ENCODE measurements around the gene DAB2IP. TPM values are rescaled to one million over a fixed set of nuclear protein-coding genes. Genes with fewer than 3 reads are reported as not detected.

Gene DAB2IP
- total RNA-seq, 1 donor from 2014 or later = 67.8 TPM

DNA sequence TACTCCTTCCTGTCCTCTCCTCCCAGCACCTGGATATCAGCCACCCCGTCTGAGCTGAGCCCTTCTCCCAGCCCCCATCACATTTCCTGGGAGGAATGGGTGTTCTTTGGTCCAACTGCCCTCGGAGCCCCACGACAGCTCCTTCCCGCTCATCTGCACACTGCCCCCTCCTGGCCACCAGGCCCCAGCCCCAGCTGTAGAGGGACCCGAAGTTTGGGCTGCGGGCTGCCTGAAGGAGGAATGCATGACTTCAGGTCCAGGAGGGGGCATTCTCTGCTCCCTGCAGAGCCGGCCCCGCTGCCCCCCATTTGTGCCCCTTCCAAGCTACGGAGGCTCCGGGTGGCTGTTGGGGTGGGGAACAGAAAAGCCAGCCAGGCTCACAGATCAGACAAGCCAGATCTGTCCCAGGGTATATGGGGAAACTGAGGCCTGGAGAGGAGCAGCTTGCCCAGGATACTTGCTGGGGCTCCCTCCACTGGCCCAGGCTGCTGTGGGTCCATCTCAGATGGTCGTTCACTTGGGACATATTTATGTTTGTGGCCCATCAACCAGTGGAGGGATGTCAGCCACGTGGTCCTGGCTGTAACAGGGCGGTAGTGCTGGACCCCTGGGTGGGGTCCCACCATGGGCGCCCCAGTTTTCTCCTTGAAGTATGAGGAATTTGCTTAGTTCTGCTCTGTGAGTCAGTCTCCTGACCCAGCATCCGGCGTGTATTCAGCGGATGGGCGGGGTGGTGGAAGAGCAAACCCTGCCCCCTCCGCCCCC lies 33.1 kb downstream of the DAB2IP start:
- TF ChIP-seq, protein P1, sequence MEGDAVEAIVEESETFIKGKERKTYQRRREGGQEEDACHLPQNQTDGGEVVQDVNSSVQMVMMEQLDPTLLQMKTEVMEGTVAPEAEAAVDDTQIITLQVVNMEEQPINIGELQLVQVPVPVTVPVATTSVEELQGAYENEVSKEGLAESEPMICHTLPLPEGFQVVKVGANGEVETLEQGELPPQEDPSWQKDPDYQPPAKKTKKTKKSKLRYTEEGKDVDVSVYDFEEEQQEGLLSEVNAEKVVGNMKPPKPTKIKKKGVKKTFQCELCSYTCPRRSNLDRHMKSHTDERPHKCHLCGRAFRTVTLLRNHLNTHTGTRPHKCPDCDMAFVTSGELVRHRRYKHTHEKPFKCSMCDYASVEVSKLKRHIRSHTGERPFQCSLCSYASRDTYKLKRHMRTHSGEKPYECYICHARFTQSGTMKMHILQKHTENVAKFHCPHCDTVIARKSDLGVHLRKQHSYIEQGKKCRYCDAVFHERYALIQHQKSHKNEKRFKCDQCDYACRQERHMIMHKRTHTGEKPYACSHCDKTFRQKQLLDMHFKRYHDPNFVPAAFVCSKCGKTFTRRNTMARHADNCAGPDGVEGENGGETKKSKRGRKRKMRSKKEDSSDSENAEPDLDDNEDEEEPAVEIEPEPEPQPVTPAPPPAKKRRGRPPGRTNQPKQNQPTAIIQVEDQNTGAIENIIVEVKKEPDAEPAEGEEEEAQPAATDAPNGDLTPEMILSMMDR (IDR thresholded peaks at IDR 0.05; ENCODE audit: unreplicated experiment) = peak; percentile 63

DNA sequence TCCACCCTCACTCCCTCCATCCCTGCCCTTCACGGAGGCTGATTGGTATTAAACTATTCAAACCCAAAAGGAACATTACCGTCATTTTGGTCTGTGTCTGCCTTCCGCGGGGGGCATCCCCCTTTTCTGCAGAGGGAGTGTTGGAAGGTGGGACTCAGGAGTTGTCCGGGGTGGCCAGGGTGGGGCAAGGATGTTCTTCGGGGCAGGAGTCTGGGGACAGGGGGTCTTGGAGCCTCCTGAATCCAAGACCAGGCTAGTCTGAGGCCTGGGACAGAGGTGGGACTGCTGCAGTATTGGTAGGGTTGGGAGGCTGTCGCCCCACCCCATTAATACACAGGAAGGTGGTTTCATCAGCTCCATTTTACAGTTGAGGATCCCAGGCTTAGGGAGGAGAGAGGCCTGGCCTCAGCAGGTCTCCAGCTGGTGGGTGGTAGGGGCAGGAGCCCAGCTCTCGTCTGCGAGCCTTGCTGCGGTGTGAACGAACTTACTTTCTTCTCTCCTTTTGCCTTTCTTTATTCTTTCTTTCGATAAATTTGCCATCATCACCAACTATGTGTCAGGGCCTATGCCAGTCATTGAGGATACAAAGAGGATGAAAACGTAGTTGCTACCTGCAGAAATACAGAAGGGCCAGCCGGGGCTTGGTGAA lies 33.8 kb downstream of the DAB2IP start:
- peaks cover 3% of the 10 kb centered on the region for H3K36me3 Mint-ChIP-seq (ENCODE audit: insufficient read depth)
- no peak for DNase-seq (ENCODE audit: low spot score, unreplicated experiment)
- peaks cover 4% of the 10 kb centered on the region for H3K4me1 Mint-ChIP-seq (ENCODE audit: low read depth)
- no peak overlapping the region for H3K4me3 Mint-ChIP-seq (ENCODE audit: low read depth)
- TF ChIP-seq, protein P1 (IDR thresholded peaks at IDR 0.05; ENCODE audit: unreplicated experiment) = no peak
- H3K27ac Mint-ChIP-seq = peak overlapping the region; percentile 56
- no peaks in the 10 kb centered on the region for H3K9me3 Mint-ChIP-seq (ENCODE audit: low read depth)
- H3K27me3 Mint-ChIP-seq = no peaks in the 10 kb centered on the region

More for the DNA sequence above, 33.1 kb downstream of the DAB2IP start:
- Mint-ChIP-seq H3K27me3 (no peaks in the 10 kb centered on the region), H3K4me1 (ENCODE audit: low read depth) (peaks cover 4% of the 10 kb centered on the region), H3K36me3 (ENCODE audit: insufficient read depth) (peaks cover 4% of the 10 kb centered on the region), H3K9me3 (ENCODE audit: low read depth) (no peaks in the 10 kb centered on the region), H3K4me3 (ENCODE audit: low read depth) (no peak overlapping the region), H3K27ac (no peak overlapping the region)
- DNase-seq (ENCODE audit: low spot score, unreplicated experiment) = peak; percentile 38

DNA sequence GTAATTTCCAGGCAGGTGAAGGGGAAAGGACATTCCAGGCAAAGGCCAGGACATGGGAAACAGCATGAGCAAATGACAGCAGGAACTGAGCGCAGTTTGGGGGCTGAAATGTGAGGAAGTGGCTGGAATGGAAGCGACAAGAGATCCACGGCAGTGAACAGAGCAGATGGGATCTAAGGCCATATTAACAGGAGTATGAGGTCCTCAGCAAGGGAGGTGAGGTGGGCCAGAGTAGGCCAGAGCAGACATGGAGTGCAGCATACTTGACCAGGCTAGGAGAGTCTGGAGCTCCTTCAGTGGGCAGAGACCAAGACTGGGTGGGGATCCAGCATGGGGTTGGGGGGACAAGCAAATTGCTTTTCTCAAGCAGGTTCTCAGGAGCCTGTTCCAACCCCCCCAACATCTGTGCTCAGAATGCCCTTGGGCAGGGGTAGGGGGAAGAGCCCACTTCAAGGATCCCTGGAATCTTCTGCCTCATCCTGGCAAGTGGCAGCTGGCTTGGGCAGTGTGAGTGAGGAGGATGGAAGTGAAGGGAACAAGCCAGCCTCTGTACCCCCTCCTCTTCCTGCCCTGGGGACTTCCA lies 34.5 kb downstream of the DAB2IP start:
- TF ChIP-seq, protein P1 (IDR thresholded peaks at IDR 0.05; ENCODE audit: unreplicated experiment) = no peak
- Mint-ChIP-seq H3K27ac (no peak overlapping the region), H3K9me3 (ENCODE audit: low read depth) (no peaks in the 10 kb centered on the region), H3K36me3 (ENCODE audit: insufficient read depth) (peaks cover 3% of the 10 kb centered on the region), H3K27me3 (no peaks in the 10 kb centered on the region), H3K4me3 (ENCODE audit: low read depth) (no peak overlapping the region), H3K4me1 (ENCODE audit: low read depth) (peaks cover 6% of the 10 kb centered on the region)
- DNase-seq (ENCODE audit: low spot score, unreplicated experiment) = no peak

DNA sequence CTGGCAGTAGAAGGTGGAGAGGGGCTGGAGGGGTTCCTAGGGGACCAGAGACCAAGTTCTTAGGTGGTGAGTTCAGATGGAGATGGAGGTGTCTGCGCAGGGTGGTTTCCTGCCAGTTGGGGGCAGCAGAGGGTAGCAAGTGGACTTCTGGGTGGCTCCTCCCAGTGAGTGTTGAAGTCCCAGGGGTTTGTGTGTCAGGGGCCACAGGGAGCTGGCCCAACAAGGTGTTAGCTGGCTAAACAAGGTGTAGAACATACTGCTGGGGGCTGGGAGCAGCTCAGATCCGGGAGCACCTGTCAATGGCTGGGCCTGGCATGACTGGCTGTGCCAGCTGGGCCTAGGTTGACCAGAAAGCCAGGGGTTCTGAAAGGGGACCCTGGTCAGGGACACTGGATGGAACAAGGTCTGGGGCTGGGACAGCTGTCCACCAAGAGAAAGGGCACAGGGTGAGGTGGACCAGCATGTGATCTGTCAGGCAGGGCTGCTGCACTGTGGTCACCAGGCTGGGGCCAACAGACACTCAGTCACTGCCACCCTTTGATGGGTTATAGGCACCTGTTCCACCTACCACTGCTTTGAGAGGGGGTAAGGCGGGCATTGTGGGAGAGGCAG lies 35.6 kb downstream of the DAB2IP start:
- TF ChIP-seq, protein P1 (IDR thresholded peaks at IDR 0.05; ENCODE audit: unreplicated experiment) = peak; percentile 80
- Mint-ChIP-seq H3K27me3 (no peaks in the 10 kb centered on the region), H3K4me1 (ENCODE audit: low read depth) (peaks cover 11% of the 10 kb centered on the region), H3K9me3 (ENCODE audit: low read depth) (no peaks in the 10 kb centered on the region), H3K27ac (peak overlapping the region; percentile 22), H3K4me3 (ENCODE audit: low read depth) (no peak overlapping the region), H3K36me3 (ENCODE audit: insufficient read depth) (peaks cover 1% of the 10 kb centered on the region)
- peak; percentile 73 for DNase-seq (ENCODE audit: low spot score, unreplicated experiment)

DNA sequence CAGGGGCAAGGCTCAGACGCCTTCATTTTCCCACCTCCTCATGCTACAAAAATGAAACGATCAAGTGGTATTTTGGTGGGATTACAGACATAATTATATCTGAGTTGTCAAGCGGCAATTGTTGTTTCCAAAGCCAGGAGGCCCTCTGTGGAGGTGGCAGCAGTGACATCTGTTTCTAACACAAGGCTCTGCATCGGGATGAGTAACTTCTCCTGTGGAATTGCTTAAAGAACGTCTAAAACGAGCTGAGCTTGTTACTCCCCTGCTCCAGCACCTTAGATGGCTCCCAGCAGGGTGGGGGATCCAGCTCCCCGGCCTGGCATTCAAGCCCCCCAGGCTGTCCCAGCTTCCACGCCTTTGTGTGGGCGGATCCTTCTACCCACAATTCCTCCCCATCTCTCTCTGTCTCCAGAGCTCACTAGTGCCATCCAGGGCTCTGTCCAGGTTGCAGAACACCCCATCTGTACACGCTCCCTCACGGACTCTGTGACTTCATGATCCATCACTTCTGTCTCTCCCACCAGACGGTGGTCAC lies 36.8 kb downstream of the DAB2IP start:
- H3K4me1 Mint-ChIP-seq (ENCODE audit: low read depth) = peaks cover 16% of the 10 kb centered on the region
- no peak overlapping the region for H3K27ac Mint-ChIP-seq
- TF ChIP-seq, protein P1 (IDR thresholded peaks at IDR 0.05; ENCODE audit: unreplicated experiment) = no peak

More for the DNA sequence above, 36.8 kb downstream of the DAB2IP start:
- H3K9me3 Mint-ChIP-seq (ENCODE audit: low read depth) = no peaks in the 10 kb centered on the region
- H3K36me3 Mint-ChIP-seq (ENCODE audit: insufficient read depth) = peaks cover 1% of the 10 kb centered on the region
- H3K4me3 Mint-ChIP-seq (ENCODE audit: low read depth) = no peak overlapping the region
- no peak for DNase-seq (ENCODE audit: low spot score, unreplicated experiment)
- no peaks in the 10 kb centered on the region for H3K27me3 Mint-ChIP-seq
